Mucosa of stomach (tissue), 1 donor: ENCODE measurements around the gene SFTPB.
"Not testable (repeated sequence)": the region's sequence is repeated elsewhere in the genome, so short reads cannot be mapped to it uniquely, and the experiment has no call there.

Experiments used
- H3K27me3 ChIP-seq: one replicate; pipeline ENCODE4 v1.7.0; 2013; ENCODE audit warnings: mild to moderate bottlenecking, low read length; ENCODE audit not compliant: control insufficient read depth, insufficient read depth
- H3K36me3 ChIP-seq: one replicate; pipeline ENCODE4 v1.7.0; 2013; ENCODE audit warnings: low read length; ENCODE audit not compliant: control insufficient read depth, insufficient read depth
- H3K4me1 ChIP-seq: one replicate; pipeline ENCODE4 v1.7.0; 2013; ENCODE audit warnings: mild to moderate bottlenecking, low read length; ENCODE audit not compliant: control insufficient read depth, insufficient read depth
- H3K4me3 ChIP-seq: one replicate; pipeline ENCODE4 v1.7.0; 2013; ENCODE audit warnings: low read length
- H3K9ac ChIP-seq: one replicate; pipeline ENCODE4 v1.7.0; 2013; ENCODE audit warnings: mild to moderate bottlenecking, low read length, moderate library complexity
- H3K9me3 ChIP-seq: one replicate; pipeline ENCODE4 v1.7.0; 2013; ENCODE audit warnings: mild to moderate bottlenecking, low read length, moderate library complexity; ENCODE audit not compliant: control insufficient read depth
- donor health status: Pancreatic carcinoma.

Gene SFTPB

GRCh38 chr2:85668857-85669142 is 801 bp upstream of the SFTPB start:
- H3K36me3 ChIP-seq: no peaks in the 10 kb centered on the region
- no peak overlapping the region for H3K4me3 ChIP-seq
- no peaks in the 10 kb centered on the region for H3K4me1 ChIP-seq
- H3K9ac ChIP-seq: no peak overlapping the region
- no peaks in the 10 kb centered on the region for H3K9me3 ChIP-seq
- H3K27me3 ChIP-seq: no peaks in the 10 kb centered on the region

- H3K36me3 ChIP-seq: no peaks in the 10 kb centered on the region
- no peaks in the 10 kb centered on the region for H3K9me3 ChIP-seq
- H3K27me3 ChIP-seq: no peaks in the 10 kb centered on the region
- H3K9ac ChIP-seq: no peak overlapping the region
- no peaks in the 10 kb centered on the region for H3K4me1 ChIP-seq
- H3K4me3 ChIP-seq: no peak overlapping the region
Observed at GRCh38 chr2:85667561-85668008, 414 bp downstream of the SFTPB start.

- Histone ChIP-seq H3K9ac (no peak overlapping the region), H3K27me3 (no peaks in the 10 kb centered on the region), H3K36me3 (no peaks in the 10 kb centered on the region), H3K9me3 (no peaks in the 10 kb centered on the region), H3K4me1 (no peaks in the 10 kb centered on the region), H3K4me3 (no peak overlapping the region)
Observed at GRCh38 chr2:85666435-85667316, 1.3 kb downstream of the SFTPB start.

GRCh38 chr2:85666016-85666415 is 2.0 kb downstream of the SFTPB start:
- Histone ChIP-seq H3K9ac (no peak overlapping the region), H3K36me3 (no peaks in the 10 kb centered on the region), H3K9me3 (no peaks in the 10 kb centered on the region), H3K4me3 (no peak overlapping the region), H3K27me3 (no peaks in the 10 kb centered on the region), H3K4me1 (no peaks in the 10 kb centered on the region)

GRCh38 chr2:85665264-85665937 is 2.6 kb downstream of the SFTPB start:
- no peaks in the 10 kb centered on the region for H3K27me3 ChIP-seq
- no peaks in the 10 kb centered on the region for H3K4me1 ChIP-seq
- no peaks in the 10 kb centered on the region for H3K36me3 ChIP-seq
- H3K4me3 ChIP-seq: no peak overlapping the region
- no peak overlapping the region for H3K9ac ChIP-seq
- no peaks in the 10 kb centered on the region for H3K9me3 ChIP-seq

- Histone ChIP-seq H3K36me3 (no peaks in the 10 kb centered on the region), H3K4me3 (no peak overlapping the region), H3K9me3 (no peaks in the 10 kb centered on the region)
Observed at GRCh38 chr2:85663594-85664565, 4.1 kb downstream of the SFTPB start.

GRCh38 chr2:85662899-85663593 is 5.0 kb downstream of the SFTPB start:
- no peak overlapping the region for H3K4me3 ChIP-seq
- H3K9me3 ChIP-seq: no peaks in the 10 kb centered on the region
- no peak overlapping the region for H3K9ac ChIP-seq
- no peaks in the 10 kb centered on the region for H3K4me1 ChIP-seq
- H3K27me3 ChIP-seq: no peaks in the 10 kb centered on the region
- no peaks in the 10 kb centered on the region for H3K36me3 ChIP-seq

More at GRCh38 chr2:85663594-85664565, 4.1 kb downstream of the SFTPB start:
- Histone ChIP-seq H3K4me1 (no peaks in the 10 kb centered on the region), H3K9ac (no peak overlapping the region), H3K27me3 (no peaks in the 10 kb centered on the region)

GRCh38 chr2:85661139-85661858 is 6.7 kb downstream of the SFTPB start:
- H3K4me3 ChIP-seq: no peak overlapping the region
- no peaks in the 10 kb centered on the region for H3K36me3 ChIP-seq
- no peaks in the 10 kb centered on the region for H3K27me3 ChIP-seq
- H3K9me3 ChIP-seq: no peaks in the 10 kb centered on the region
- no peak overlapping the region for H3K9ac ChIP-seq
- H3K4me1 ChIP-seq: no peaks in the 10 kb centered on the region

- no peak overlapping the region for H3K9ac ChIP-seq
- H3K36me3 ChIP-seq: no peaks in the 10 kb centered on the region
- no peak overlapping the region for H3K4me3 ChIP-seq
- H3K27me3 ChIP-seq: no peaks in the 10 kb centered on the region
- H3K4me1 ChIP-seq: no peaks in the 10 kb centered on the region
- H3K9me3 ChIP-seq: no peaks in the 10 kb centered on the region
Observed at GRCh38 chr2:85660725-85661124, 7.3 kb downstream of the SFTPB start.

GRCh38 chr2:85660301-85660700 is 7.7 kb downstream of the SFTPB start:
- H3K9me3 ChIP-seq, H3K4me3 ChIP-seq, H3K9ac ChIP-seq, H3K27me3 ChIP-seq, H3K36me3 ChIP-seq, H3K4me1 ChIP-seq: not testable (repeated sequence)
